ENCODE results near the gene ISYNA1. TPM values are rescaled to one million over a fixed set of nuclear protein-coding genes. Genes with fewer than 3 reads are reported as not detected.

Gene ISYNA1
- total and polyA plus RNA-seq, 2 of the 13 experiments (the other 11 are each of a cell fraction or from before 2014, with no cell fraction given), result 29.6 to 48.5 TPM

DNA sequence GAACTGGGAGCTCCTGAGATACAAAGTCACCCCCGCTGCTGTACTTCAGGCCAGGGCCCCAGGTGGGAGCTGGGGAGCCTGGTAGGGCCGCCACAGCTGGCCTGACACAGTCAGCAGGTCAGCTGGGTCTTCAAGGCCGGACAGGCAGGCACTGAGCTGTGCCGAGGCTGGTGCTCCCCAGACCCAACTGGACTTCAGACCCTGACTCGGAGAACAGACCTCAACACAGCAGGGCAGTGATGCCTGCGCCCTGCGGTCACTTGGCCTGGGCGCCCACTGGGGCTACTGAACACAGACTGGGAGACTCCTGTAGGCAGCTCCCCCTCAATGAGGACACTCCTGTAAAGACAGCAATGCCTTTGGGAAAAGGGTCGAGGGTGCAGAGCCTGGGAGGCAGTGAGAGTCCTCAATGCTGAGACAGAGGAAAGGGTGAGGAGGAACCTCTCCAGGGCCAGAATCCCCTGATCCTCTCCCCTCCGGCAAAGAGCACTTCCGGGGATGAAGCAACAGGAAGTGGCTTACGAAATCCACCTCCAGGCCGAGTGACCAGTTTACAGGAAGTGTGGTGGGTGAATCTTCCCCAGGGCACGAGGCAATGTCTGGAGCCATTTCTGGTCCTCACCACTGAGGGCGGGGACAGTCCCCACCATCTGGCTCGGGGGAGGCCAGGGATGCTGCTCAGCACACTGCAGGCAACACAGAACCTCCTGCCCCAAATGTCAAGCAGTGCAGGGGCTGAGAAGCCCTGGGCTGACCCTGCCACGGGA is 40.8 kb upstream of the ISYNA1 start (continued):
- TF ChIP-seq RBAK (CRISPR knock-in tag; IDR thresholded peaks at IDR 0.05), result no peak
- peak; percentile 89; the same call in 1 of the 2 replicates for TF ChIP-seq HOXA3 (CRISPR knock-in tag; IDR thresholded peaks at IDR 0.05)
- TF ChIP-seq ATAD3A (CRISPR knock-in tag; IDR thresholded peaks at IDR 0.05), result no peak
- TF ChIP-seq SP5 (CRISPR knock-in tag; IDR thresholded peaks at IDR 0.05; ENCODE audit: borderline replicate concordance, low read depth), result peak; percentile 68; the same call in 1 of the 2 replicates
- TF ChIP-seq, protein P1, sequence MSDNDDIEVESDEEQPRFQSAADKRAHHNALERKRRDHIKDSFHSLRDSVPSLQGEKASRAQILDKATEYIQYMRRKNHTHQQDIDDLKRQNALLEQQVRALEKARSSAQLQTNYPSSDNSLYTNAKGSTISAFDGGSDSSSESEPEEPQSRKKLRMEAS (IDR thresholded peaks at IDR 0.05), result peak; percentile 97
- peak; percentile 85; the same call in 1 of the 2 replicates for TF ChIP-seq ZNF589 (CRISPR knock-in tag; conservative IDR thresholded peaks at IDR 0.05)
- TF ChIP-seq ELF4 (CRISPR knock-in tag; IDR thresholded peaks at IDR 0.05; ENCODE audit: borderline replicate concordance), result peak; percentile 94
- no peak for TF ChIP-seq TBP (CRISPR knock-in tag; IDR thresholded peaks at IDR 0.05)
- TF ChIP-seq YEATS2 (CRISPR knock-in tag; IDR thresholded peaks at IDR 0.05; ENCODE audit: borderline replicate concordance), result peak; percentile 88
- TF ChIP-seq NFIB (CRISPR knock-in tag; IDR thresholded peaks at IDR 0.05; ENCODE audit: borderline replicate concordance), result no peak
- no peak for TF ChIP-seq ZNF460 (CRISPR knock-in tag; IDR thresholded peaks at IDR 0.05; ENCODE audit: borderline replicate concordance)
- TF ChIP-seq RXRA (CRISPR knock-in tag; IDR thresholded peaks at IDR 0.05), result peak; percentile 87
- TF ChIP-seq, protein P2, sequence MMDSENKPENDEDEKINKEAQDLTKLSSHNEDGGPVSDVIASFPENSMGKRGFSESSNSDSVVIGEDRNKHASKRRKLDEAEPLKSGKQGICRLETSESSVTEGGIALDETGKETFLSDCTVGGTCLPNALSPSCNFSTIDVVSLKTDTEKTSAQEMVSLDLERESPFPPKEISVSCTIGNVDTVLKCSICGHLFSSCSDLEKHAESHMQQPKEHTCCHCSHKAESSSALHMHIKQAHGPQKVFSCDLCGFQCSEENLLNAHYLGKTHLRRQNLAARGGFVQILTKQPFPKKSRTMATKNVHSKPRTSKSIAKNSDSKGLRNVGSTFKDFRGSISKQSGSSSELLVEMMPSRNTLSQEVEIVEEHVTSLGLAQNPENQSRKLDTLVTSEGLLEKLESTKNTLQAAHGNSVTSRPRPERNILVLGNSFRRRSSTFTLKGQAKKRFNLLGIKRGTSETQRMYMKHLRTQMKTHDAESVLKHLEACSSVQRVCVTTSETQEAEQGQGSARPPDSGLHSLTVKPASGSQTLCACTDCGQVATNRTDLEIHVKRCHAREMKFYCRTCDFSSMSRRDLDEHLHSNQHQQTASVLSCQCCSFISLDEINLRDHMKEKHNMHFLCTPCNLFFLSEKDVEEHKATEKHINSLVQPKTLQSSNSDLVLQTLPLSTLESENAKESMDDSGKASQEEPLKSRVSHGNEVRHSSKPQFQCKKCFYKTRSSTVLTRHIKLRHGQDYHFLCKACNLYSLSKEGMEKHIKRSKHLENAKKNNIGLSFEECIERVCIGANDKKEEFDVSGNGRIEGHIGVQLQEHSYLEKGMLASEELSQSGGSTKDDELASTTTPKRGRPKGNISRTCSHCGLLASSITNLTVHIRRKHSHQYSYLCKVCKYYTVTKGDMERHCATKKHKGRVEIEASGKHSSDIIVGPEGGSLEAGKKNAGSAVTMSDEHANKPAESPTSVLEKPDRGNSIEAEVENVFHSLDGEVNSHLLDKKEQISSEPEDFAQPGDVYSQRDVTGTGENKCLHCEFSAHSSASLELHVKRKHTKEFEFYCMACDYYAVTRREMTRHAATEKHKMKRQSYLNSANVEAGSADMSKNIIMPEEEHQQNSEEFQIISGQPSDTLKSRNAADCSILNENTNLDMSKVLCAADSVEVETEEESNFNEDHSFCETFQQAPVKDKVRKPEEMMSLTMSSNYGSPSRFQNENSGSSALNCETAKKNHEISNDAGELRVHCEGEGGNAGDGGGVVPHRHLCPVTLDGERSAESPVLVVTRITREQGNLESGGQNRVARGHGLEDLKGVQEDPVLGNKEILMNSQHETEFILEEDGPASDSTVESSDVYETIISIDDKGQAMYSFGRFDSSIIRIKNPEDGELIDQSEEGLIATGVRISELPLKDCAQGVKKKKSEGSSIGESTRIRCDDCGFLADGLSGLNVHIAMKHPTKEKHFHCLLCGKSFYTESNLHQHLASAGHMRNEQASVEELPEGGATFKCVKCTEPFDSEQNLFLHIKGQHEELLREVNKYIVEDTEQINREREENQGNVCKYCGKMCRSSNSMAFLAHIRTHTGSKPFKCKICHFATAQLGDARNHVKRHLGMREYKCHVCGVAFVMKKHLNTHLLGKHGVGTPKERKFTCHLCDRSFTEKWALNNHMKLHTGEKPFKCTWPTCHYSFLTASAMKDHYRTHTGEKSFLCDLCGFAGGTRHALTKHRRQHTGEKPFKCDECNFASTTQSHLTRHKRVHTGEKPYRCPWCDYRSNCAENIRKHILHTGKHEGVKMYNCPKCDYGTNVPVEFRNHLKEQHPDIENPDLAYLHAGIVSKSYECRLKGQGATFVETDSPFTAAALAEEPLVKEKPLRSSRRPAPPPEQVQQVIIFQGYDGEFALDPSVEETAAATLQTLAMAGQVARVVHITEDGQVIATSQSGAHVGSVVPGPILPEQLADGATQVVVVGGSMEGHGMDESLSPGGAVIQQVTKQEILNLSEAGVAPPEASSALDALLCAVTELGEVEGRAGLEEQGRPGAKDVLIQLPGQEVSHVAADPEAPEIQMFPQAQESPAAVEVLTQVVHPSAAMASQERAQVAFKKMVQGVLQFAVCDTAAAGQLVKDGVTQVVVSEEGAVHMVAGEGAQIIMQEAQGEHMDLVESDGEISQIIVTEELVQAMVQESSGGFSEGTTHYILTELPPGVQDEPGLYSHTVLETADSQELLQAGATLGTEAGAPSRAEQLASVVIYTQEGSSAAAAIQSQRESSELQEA (CRISPR knock-in tag; IDR thresholded peaks at IDR 0.05; ENCODE audit: not compliant biosample characterization), result no peak
- peak; percentile 63; the same call in 1 of the 2 replicates for TF ChIP-seq ZNF747 (CRISPR knock-in tag; IDR thresholded peaks at IDR 0.05; ENCODE audit: borderline replicate concordance)
- peak; percentile 54 for TF ChIP-seq TBL1XR1 (IDR thresholded peaks at IDR 0.05; ENCODE audit: borderline replicate concordance, low read length, partially characterized antibody)
- TF ChIP-seq, protein P3, sequence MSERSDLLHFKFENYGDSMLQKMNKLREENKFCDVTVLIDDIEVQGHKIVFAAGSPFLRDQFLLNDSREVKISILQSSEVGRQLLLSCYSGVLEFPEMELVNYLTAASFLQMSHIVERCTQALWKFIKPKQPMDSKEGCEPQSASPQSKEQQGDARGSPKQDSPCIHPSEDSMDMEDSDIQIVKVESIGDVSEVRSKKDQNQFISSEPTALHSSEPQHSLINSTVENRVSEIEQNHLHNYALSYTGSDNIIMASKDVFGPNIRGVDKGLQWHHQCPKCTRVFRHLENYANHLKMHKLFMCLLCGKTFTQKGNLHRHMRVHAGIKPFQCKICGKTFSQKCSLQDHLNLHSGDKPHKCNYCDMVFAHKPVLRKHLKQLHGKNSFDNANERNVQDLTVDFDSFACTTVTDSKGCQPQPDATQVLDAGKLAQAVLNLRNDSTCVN (CRISPR knock-in tag; IDR thresholded peaks at IDR 0.05; ENCODE audit: borderline replicate concordance), result peak; percentile 76
- TF ChIP-seq ZNF121 (CRISPR knock-in tag; IDR thresholded peaks at IDR 0.05), result no peak
- TF ChIP-seq, protein P4, sequence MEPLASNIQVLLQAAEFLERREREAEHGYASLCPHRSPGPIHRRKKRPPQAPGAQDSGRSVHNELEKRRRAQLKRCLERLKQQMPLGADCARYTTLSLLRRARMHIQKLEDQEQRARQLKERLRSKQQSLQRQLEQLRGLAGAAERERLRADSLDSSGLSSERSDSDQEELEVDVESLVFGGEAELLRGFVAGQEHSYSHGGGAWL (CRISPR knock-in tag; IDR thresholded peaks at IDR 0.05), result peak; percentile 57; the same call in 1 of the 2 replicates
- peak; percentile 46; the same call in 1 of the 2 replicates for TF ChIP-seq ZNF510 (CRISPR knock-in tag; IDR thresholded peaks at IDR 0.05; ENCODE audit: low read depth)
- no peak for TF ChIP-seq ZNF44 (CRISPR knock-in tag; IDR thresholded peaks at IDR 0.05)
